IMR-90 (cell line): Measurements from ENCODE around the gene TNFAIP8. TPM values are rescaled to one million over a fixed set of nuclear protein-coding genes. Genes with fewer than 3 reads are reported as not detected.

ENCODE experiments used
- ATAC-seq: fragments of 200-7000 bp; cut with Tn5 transposase; 2 replicates; pipeline ENCODE4 v1.9.1; 2020; ENCODE audit warnings: low read depth, mild to moderate bottlenecking, moderate library complexity
- BruUV-seq: library from RNA; stranded (reverse); fragments of 400-500 nt; replicated peaks from 2 replicates; lab custom pipeline; 2021; lab: Mats Ljungman, UMichigan
- CTCF ChIA-PET: fragments of 300-600 bp; formaldehyde crosslinking; extraction: SDS; loops from one replicate; lab custom pipeline; 2021; ENCODE audit warnings: antibody characterized with exemption; lab: Yijun Ruan, JAX
- POLR2A ChIA-PET: fragments of 300-600 bp; sonication (Branson Sonifier 250); formaldehyde crosslinking; loops from one replicate; lab custom pipeline; 2022; ENCODE audit warnings: antibody characterized with exemption; ENCODE audit not compliant: unreplicated experiment; lab: Charles Lee
- DNase-seq: peaks from one replicate; pipeline ENCODE4 v3.0.0; 2013
- H2AFZ ChIP-seq: replicated peaks from 2 replicates; pipeline ENCODE3; 2013; ENCODE audit warnings: low read length, mild to moderate bottlenecking; ENCODE audit not compliant: poor library complexity
- H2AK5ac ChIP-seq: 2 replicates; pipeline ENCODE4 v1.6.1; 2013; ENCODE audit warnings: low read depth, low read length, inconsistent platforms
- H2AK9ac ChIP-seq: replicated peaks from 2 replicates; pipeline ENCODE3; 2013; ENCODE audit warnings: mild to moderate bottlenecking, low read depth, low read length, moderate library complexity; ENCODE audit not compliant: poor library complexity
- H2BK120ac ChIP-seq: 2 replicates; pipeline ENCODE4 v1.6.1; 2013; ENCODE audit warnings: low read depth, low read length, inconsistent platforms
- H2BK15ac ChIP-seq: 3 replicates; pipeline ENCODE4 v1.6.1; 2013; ENCODE audit warnings: low read depth, low read length, inconsistent platforms
- H2BK20ac ChIP-seq: 2 replicates; pipeline ENCODE4 v1.6.1; 2013; ENCODE audit warnings: low read depth, mild to moderate bottlenecking, inconsistent platforms, low read length, moderate library complexity
- H2BK5ac ChIP-seq: 2 replicates; pipeline ENCODE4 v1.6.1; 2013; ENCODE audit warnings: mild to moderate bottlenecking, low read depth, low read length, inconsistent platforms; ENCODE audit not compliant: poor library complexity, severe bottlenecking
- H3K14ac ChIP-seq: replicated peaks from 2 replicates; pipeline ENCODE4 v1.6.1; 2013; ENCODE audit warnings: low read depth, low read length, inconsistent platforms
- H3K18ac ChIP-seq: 2 replicates; pipeline ENCODE4 v1.6.1; 2013; ENCODE audit warnings: low read depth, low read length, control low read depth
- H3K23ac ChIP-seq: 2 replicates; pipeline ENCODE4 v1.6.1; 2013; ENCODE audit warnings: low read depth, low read length, inconsistent platforms
- H3K27ac ChIP-seq: 2 replicates; pipeline ENCODE4 v1.5.1; 2013; ENCODE audit warnings: mild to moderate bottlenecking, control low read depth, low read length; ENCODE audit not compliant: insufficient read depth
- H3K27me3 ChIP-seq: 2 replicates; pipeline ENCODE4 v1.6.1; 2013; ENCODE audit warnings: low read length; ENCODE audit not compliant: control insufficient read depth, insufficient read depth
- H3K36me3 ChIP-seq: 2 replicates; pipeline ENCODE4 v1.6.1; 2013; ENCODE audit warnings: low read length, mixed read lengths; ENCODE audit not compliant: control insufficient read depth, insufficient read depth
- H3K4ac ChIP-seq: 2 replicates; pipeline ENCODE4 v1.6.1; 2013; ENCODE audit warnings: low read depth, low read length, inconsistent platforms
- H3K4me1 ChIP-seq: 2 replicates; pipeline ENCODE4 v1.6.1; 2013; ENCODE audit warnings: low read length, mixed read lengths; ENCODE audit not compliant: control insufficient read depth, insufficient read depth
- H3K4me2 ChIP-seq: 2 replicates; pipeline ENCODE4 v1.6.1; 2013; ENCODE audit warnings: low read depth, mild to moderate bottlenecking, control low read depth, low read length, moderate library complexity
- H3K4me3 ChIP-seq: 2 replicates; pipeline ENCODE4 v1.5.1; 2013; ENCODE audit warnings: low read depth, mild to moderate bottlenecking, control low read depth, low read length, moderate library complexity; ENCODE audit not compliant: insufficient read depth
- H3K56ac ChIP-seq: 2 replicates; pipeline ENCODE4 v1.6.1; 2013; ENCODE audit warnings: low read length, inconsistent platforms; ENCODE audit not compliant: insufficient read depth; ENCODE audit errors: extremely low read depth
- H3K79me1 ChIP-seq, 2 experiments: 2 replicates each; pipeline ENCODE4 v1.6.1; 2013; ENCODE audit warnings: low read length in 2 of 2, inconsistent platforms in 1 of 2, low read depth in 1 of 2
- H3K9ac ChIP-seq: 2 replicates; pipeline ENCODE4 v1.6.1; 2013; ENCODE audit warnings: low read depth, low read length, control low read depth
- H3K9me1 ChIP-seq: 2 replicates; pipeline ENCODE4 v1.6.1; 2013; ENCODE audit warnings: low read length, inconsistent platforms; ENCODE audit not compliant: insufficient read depth
- H3K9me3 ChIP-seq: 2 replicates; pipeline ENCODE4 v1.6.1; 2013; ENCODE audit warnings: low read length; ENCODE audit not compliant: control insufficient read depth, insufficient read depth
- H4K20me1 ChIP-seq: 2 replicates; pipeline ENCODE4 v1.6.1; 2013; ENCODE audit warnings: low read length, inconsistent platforms; ENCODE audit not compliant: insufficient read depth
- H4K5ac ChIP-seq: 2 replicates; pipeline ENCODE4 v1.6.1; 2013; ENCODE audit warnings: mild to moderate bottlenecking, low read depth, low read length, control low read depth
- H4K8ac ChIP-seq, 2 experiments: 2 replicates each; pipeline ENCODE4 v1.6.1; 2013; ENCODE audit warnings: low read depth in 2 of 2, low read length in 2 of 2, control low read depth in 1 of 2, inconsistent platforms in 1 of 2
- H4K91ac ChIP-seq: 2 replicates; pipeline ENCODE4 v1.6.1; 2013; ENCODE audit warnings: low read depth, low read length, inconsistent platforms; ENCODE audit not compliant: insufficient read depth
- BHLHE40 ChIP-seq: fragments of 150-350 bp; IDR thresholded peaks from 2 replicates; pipeline ENCODE4 v1.6.1; 2016; ENCODE audit warnings: mild to moderate bottlenecking, low read depth, low read length
- CEBPB ChIP-seq: IDR thresholded peaks from 2 replicates; pipeline ENCODE4 v1.6.1; 2012; ENCODE audit warnings: low read depth, low read length, improper control_type of control experiment
- CHD1 ChIP-seq: IDR thresholded peaks from 2 replicates; pipeline ENCODE4 v1.6.1; 2012; ENCODE audit warnings: low read depth, low read length, improper control_type of control experiment
- CTCF ChIP-seq: conservative IDR thresholded peaks from 2 replicates; pipeline ENCODE4 v1.5.1; 2012; ENCODE audit warnings: mild to moderate bottlenecking, low read depth, low read length, improper control_type of control experiment
- ELK1 ChIP-seq: fragments of 150-350 bp; IDR thresholded peaks from 2 replicates; pipeline ENCODE4 v1.6.1; 2016; ENCODE audit warnings: low read depth, mild to moderate bottlenecking, low read length, moderate library complexity, borderline replicate concordance
- FOS ChIP-seq: fragments of 150-350 bp; IDR thresholded peaks from 2 replicates; pipeline ENCODE4 v1.6.1; 2016; ENCODE audit warnings: low read depth, low read length
- MAFK ChIP-seq: IDR thresholded peaks from 2 replicates; pipeline ENCODE4 v1.6.1; 2012; ENCODE audit warnings: low read depth, low read length, improper control_type of control experiment
- MAZ ChIP-seq: IDR thresholded peaks from 2 replicates; pipeline ENCODE4 v1.6.1; 2012; ENCODE audit warnings: low read depth, mild to moderate bottlenecking, low read length, improper control_type of control experiment, moderate library complexity, borderline replicate concordance
- MXI1 ChIP-seq: IDR thresholded peaks from 2 replicates; pipeline ENCODE4 v1.6.1; 2012; ENCODE audit warnings: low read depth, mild to moderate bottlenecking, low read length, moderate library complexity, borderline replicate concordance
- NFE2L2 ChIP-seq: fragments of 150-350 bp; IDR thresholded peaks from 2 replicates; pipeline ENCODE4 v1.6.1; 2016; ENCODE audit warnings: low read depth, mild to moderate bottlenecking, low read length
- POLR2A ChIP-seq: IDR thresholded peaks from 2 replicates; pipeline ENCODE4 v1.6.1; 2012; ENCODE audit warnings: mild to moderate bottlenecking, low read depth, low read length
- RAD21 ChIP-seq: IDR thresholded peaks from 2 replicates; pipeline ENCODE4 v1.6.1; 2012; ENCODE audit warnings: low read length, improper control_type of control experiment
- RCOR1 ChIP-seq: IDR thresholded peaks from 2 replicates; pipeline ENCODE4 v1.6.1; 2012; ENCODE audit warnings: mild to moderate bottlenecking, low read length, improper control_type of control experiment; ENCODE audit not compliant: insufficient replicate concordance
- SMC3 ChIP-seq: fragments of 150-350 bp; IDR thresholded peaks from 2 replicates; pipeline ENCODE4 v1.6.1; 2016; ENCODE audit warnings: low read depth, mild to moderate bottlenecking, antibody characterized with exemption, low read length, moderate library complexity
- USF2 ChIP-seq: fragments of 150-350 bp; IDR thresholded peaks from 2 replicates; pipeline ENCODE4 v1.6.1; 2017; ENCODE audit warnings: mild to moderate bottlenecking, antibody characterized with exemption, low read length, low read depth
- WGBS, 2 experiments: methylation state at CpG; one replicate each; pipeline versions ENCODE4 v1.1.5 to v1.1.7; 2013; ENCODE audit warnings: missing lambda C conversion rate in 2 of 2; ENCODE audit not compliant: insufficient read length in 1 of 2; ENCODE audit errors: extremely low coverage in 2 of 2; 5-methylcytosine and 5-hydroxymethylcytosine counted together
- dilution Hi-C: fragments of 300-500 bp; cut with HindIII; formaldehyde crosslinking; loops from one replicate; pipeline ENCODE4 v1.14.3; 2018; ENCODE audit warnings: low sequenced_read_pairs; ENCODE audit not compliant: unreplicated experiment
- in situ Hi-C: fragments of 300-500 bp; cut with MboI; formaldehyde crosslinking; loops from 3 replicates; pipeline ENCODE4 v1.14.3; 2019; ENCODE audit warnings: low sequenced_read_pairs, inconsistent platforms, mixed read lengths
- intact Hi-C: fragments of 100-400 bp; cut with micrococcal nuclease; formaldehyde crosslinking; loops from 2 replicates; pipeline ENCODE4 v1.10.0; 2022
- polyA plus RNA-seq, 3 experiments: library from polyadenylated mRNA; depleted of rRNA; stranded (reverse); fragments of >200 nt; gene quantifications; 2 replicates each; pipeline ENCODE4 v1.2.3, GENCODE V29; 2012; ENCODE audit warnings: low replicate concordance in 1 of 3
- total RNA-seq: library from RNA; depleted of rRNA; stranded (reverse); fragments of >200 nt; gene quantifications from 2 replicates; pipeline ENCODE4 v1.2.3, GENCODE V29; 2012

TNFAIP8 gene
- total and polyA plus RNA-seq, 2 of the 4 experiments (the other 2 are of a cell fraction): 20.3 to 29.9 TPM

GRCh38 chr5:119420169-119420568 lies 64.3 kb downstream of the TNFAIP8 start:
- H3K4me3 ChIP-seq: no peak overlapping the region
- no peak overlapping the region for H3K56ac ChIP-seq
- BruUV-seq: no TSS peak
- no peak overlapping the region for H3K27ac ChIP-seq
- H2BK15ac ChIP-seq: no peak overlapping the region
- H3K4me1 ChIP-seq: no peaks in the 10 kb centered on the region
- no peak overlapping the region for H3K4me2 ChIP-seq
- dilution Hi-C loops: no loop called here
- H3K27me3 ChIP-seq: peaks cover 5% of the 10 kb centered on the region
- H2BK20ac ChIP-seq: no peak overlapping the region
- ChIA-PET CTCF (interaction anchor here (1.1 kb wide), 1 partner anchor 432 kb away, joined by 3 read pairs; no protein-coding TSS in a partner anchor), POLR2A (no interaction called here)
- WGBS, 2 experiments: no CpG with 5 or more reads among the region's 3 CpGs
- H2AK5ac ChIP-seq: no peak overlapping the region
- H4K8ac ChIP-seq: no peak overlapping the region
- H3K4ac ChIP-seq: no peak overlapping the region
- no peaks in the 10 kb centered on the region for H3K9me1 ChIP-seq
- H4K20me1 ChIP-seq: no peaks in the 10 kb centered on the region
- no peak overlapping the region for H2BK120ac ChIP-seq
- no peak overlapping the region for H2AK9ac ChIP-seq
- H3K23ac ChIP-seq: no peak overlapping the region
- in situ Hi-C loops: no loop called here
- H4K91ac ChIP-seq: no peak overlapping the region
- no peaks in the 10 kb centered on the region for H3K79me1 ChIP-seq
- H3K14ac ChIP-seq: no peak overlapping the region
- H3K18ac ChIP-seq: no peak overlapping the region
- no peak overlapping the region for H2BK5ac ChIP-seq
- H3K9ac ChIP-seq: no peak overlapping the region
- DNase-seq (no peak), ATAC-seq (no peak)
- H3K9me3 ChIP-seq: no peaks in the 10 kb centered on the region
- H3K36me3 ChIP-seq: no peaks in the 10 kb centered on the region
- no peak overlapping the region for H2AFZ ChIP-seq
- no peak overlapping the region for H4K5ac ChIP-seq
- intact Hi-C loops: no loop called here
- TF ChIP-seq CHD1 (no peak), USF2 (no peak), MAFK (no peak), MXI1 (no peak), FOS (no peak), RAD21 (no peak), BHLHE40 (no peak), RCOR1 (no peak), POLR2A (no peak), SMC3 (no peak), CTCF (no peak), NFE2L2 (no peak), CEBPB (no peak), MAZ (no peak), ELK1 (no peak)
